Anterior cingulate cortex (tissue), 58 donors: ENCODE data around the gene PRDM16.

Experiments used
- DNase-seq, 58 donors: peaks; one replicate each; lab custom pipeline; 2025; lab: John Stamatoyannopoulos, UW

Gene PRDM16

DNA sequence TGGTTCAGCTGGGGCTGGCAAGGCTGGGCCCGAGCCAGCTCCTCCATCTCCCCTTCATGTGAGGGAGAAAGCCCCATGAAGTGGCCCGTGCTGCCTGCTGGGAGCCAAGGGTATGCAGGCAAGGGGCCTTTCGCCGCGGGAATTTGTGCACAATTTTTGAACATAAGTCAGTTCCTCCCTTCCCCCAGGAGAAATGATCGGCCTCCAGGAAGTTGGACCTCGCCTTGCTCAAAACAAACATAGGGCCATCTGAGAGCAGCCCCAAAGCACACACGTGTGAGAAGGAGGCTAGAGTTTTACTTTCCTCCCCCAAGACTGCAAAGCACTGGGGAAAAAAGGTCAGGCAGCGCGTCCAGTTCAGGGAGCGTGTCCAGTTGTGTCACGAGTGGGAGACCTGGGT, 64.7 kb downstream of the PRDM16 start:
- no peak for DNase-seq

- DNase-seq, result no peak
Measured at GRCh38 chr1:3134381-3135072, 65.5 kb downstream of the PRDM16 start.

DNA sequence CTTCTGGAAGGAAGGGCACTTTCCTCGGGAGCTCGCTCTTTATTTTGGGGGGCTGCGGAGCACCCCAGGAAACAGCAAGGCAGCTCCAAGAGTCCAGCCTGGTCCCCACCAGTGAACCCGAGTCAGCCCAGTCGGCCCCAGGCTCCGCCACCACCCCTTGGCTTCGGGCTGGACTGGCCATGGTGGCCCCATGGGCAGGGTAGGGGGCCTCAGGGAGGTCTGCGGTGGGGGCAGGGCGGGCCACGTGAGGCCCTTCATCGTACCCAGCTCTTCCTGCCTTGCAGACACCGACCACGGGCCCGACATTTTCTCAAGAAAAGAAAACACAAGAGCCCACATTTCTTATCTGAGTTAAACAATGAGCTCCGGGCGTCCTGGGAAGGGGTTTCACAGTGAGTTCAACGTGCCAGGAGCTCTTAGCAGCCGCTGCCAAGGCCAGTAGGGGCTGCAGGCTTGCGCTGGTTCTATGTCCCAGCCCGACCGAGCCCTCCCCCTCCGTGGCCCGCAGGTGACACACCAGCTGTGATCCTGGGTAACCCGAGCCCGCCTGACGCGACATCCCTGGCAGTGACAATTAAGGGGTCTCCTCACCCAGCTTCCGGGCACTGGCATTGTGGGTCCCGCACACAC, 66.2 kb downstream of the PRDM16 start:
- no peak for DNase-seq

GRCh38 chr1:3135744-3136455, 66.9 kb downstream of the PRDM16 start:
- DNase-seq, result no peak

- no peak for DNase-seq
Measured at GRCh38 chr1:3136532-3136931, 67.5 kb downstream of the PRDM16 start.

DNA sequence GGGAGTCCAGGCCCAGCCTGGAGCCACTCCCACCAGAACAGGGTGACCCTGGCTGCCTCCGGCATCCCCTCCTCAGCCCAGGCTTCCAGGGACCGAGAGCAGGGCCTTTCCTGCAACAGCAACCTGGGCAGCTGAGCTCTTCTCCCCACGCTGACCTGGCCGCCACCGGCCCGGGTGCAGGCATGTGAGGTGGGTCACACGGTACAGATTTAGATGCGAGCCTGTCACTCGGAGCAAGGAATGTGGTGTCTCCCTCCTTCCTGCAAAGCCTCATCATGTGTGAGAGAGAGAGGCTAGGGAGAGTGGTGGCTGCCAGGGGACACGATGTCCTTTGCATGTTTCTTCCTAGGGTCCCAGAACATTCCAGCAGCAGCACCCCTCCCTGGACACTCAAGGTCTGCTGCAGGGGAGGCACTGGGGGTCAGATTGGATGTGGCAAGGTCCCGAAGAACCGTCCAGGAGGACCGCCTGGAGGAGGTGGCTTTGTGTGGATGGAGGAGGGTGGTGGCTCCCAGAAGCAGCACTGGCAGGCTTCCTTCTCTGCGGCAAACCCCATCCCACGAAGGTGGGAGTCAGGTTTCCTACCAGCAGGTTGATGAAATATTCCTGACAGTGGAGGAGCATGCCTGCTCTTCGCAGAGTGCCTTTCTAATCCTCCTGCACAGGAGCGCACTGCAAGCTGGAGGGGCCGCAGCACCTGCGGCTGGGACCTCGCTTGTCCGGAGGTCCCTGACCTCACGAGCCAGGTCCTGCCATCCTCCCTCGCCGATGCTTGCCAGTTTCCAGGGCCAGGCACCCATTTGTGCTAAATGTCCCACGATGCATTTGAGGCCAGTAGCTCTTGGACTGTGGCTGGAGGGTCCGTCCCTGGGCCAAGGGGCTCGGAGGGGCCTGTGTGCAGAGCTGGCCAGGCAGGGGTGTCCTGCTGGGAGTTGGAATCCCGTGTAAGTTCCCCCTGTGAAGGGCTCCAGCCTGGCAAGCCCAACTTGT, 68.4 kb downstream of the PRDM16 start:
- no peak for DNase-seq

DNA sequence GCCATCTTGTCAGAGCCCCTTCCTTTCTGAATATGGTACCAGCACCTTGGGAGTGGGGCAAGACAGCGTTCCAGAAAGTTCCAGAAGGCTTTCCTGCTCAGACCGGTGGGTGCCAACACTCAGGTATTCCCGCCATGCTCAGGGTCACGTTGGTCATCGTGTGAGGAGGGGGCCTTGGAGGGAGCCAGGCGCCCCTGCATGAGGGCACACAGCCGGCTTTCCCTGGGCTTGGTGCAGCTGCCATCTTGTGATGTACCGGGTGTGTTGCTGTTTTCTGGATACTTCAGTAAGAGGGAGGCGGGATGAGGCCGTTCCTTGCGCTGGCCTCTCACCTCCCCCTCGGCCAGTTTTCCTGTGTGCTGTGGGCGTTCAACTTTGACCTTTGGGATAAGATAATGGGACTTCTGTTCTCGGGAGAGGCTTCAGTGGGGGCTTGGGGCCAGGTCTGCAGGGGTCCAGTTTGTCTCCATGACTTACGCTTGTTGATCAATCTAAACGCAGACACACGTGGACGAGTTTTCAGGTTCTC, 69.7 kb downstream of the PRDM16 start:
- DNase-seq, result no peak

DNA sequence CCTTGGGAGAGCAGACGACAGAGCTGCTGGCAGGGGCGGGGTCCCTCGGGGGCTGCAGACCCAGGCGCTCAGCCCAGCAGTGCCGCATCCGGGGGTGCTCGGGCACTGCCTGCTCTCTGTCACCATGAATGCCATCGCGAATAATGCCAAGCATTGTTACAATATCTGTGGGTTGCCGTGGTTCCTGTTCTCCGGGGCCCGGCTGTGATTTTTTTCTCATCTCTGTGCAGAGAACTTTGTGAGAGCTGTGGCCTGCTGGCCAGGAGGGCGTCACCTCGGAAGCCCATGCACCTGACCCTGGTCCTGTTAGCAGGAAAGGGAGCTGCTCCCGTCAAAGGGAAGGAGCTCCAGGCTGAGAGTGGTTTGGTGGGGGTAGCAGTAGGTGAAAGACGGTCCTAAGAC, 70.4 kb downstream of the PRDM16 start:
- no peak for DNase-seq

DNA sequence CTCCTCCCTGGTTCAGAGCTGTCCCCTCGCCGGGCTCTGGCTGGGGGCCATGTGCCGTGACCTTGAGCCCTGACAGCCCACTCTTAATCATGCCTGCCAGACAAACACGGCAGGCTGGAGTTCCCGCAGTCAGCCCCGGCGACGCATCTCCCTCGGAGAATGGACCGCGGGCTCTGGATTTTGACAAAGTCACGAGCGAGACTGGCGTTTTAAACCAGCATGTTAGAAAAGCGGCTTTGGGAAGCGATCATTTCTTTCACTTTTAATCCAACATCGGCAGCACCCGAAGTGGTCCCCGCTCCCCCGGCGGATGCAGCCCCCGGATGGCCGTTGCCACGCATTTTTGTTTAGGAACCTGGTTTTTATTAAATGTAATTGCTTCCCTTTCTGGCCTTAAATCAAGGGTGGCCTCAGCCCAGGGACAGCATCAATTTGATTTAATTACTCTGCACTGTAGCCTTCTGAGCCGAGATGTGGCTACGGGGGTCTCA, 70.9 kb downstream of the PRDM16 start:
- DNase-seq, result no peak

DNA sequence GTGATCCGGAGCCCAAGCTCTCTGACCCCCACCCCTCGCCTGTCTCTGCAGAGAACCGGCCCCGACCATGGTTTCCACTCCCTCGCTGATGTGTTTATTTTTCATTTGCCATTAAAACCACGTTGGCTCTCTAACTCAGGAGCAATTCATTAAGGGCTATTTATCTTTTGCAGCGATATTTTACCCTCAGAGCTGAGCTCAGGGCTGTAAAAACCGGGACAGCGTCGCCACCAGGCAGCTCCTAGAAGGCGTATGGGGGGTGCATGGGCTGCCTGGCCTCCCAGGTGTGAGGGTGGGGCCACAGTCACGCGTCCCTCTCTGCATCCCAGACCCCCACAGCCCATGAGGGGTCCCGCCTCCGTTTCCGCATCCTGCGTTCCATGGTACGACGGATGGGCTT, 71.4 kb downstream of the PRDM16 start:
- no peak for DNase-seq

DNA sequence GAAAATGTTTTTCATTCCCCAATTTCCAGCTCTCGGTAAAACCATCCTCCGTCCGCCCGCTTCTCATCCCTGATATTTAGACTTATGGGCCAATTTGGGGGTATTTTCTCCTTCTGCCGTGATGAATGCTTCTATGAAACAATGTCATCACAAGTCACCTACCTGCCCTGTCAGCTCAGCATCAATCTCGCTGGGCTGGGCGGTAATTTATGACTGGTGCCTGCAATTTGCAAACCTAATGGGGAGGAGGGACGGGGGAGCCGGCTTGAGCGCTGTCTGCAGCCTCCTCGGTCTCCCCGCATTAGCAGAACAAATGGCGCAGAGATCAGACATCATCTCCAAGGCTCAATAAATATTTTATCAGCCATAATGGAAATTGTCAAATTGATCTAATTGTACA, 72.1 kb downstream of the PRDM16 start:
- DNase-seq, result no peak

GRCh38 chr1:3141836-3142235, 72.8 kb downstream of the PRDM16 start:
- DNase-seq, result no peak

DNA sequence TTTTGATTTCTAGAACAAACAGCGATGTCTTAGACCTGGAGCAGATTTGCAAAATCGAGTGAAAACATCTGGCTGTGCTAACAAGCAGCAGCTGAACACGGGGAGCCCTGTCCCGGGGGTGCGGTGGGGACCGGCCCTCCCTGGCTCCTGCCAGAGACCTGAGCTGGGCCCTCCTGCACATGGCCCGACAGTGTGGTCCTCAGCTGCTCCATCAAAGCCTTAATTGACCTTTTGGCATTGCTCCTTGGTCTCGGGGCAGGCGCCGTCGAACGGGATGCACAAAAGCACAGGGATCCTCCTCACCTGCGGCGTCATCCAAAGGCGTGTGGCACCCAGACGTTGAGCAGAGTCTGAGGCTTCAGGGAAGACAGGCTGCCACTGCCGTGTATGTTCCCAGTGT, 73.2 kb downstream of the PRDM16 start:
- no peak for DNase-seq

DNA sequence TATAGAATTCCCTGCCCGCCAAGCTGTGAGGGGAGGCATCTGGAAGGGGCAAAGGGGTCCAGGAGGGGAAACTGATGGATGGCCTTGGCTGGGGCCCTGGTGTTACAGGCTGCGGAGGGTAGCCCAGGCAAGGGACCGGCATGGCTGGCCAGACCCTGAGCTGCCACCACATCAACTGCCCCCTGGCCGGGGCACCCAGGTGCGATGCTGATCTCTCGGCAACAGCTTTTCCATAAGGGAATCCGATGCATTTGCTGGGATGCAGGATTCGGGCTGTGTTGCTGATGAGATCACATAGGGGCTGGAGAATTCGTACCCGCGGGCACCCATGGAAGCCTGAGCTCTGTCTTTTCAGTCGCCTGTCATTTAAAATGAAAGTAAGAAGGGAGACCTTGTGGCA, 73.7 kb downstream of the PRDM16 start:
- DNase-seq, result no peak

GRCh38 chr1:3145532-3146325, 76.7 kb downstream of the PRDM16 start:
- no peak for DNase-seq

GRCh38 chr1:3146458-3146857, 77.5 kb downstream of the PRDM16 start:
- no peak for DNase-seq

- no peak for DNase-seq
Measured at GRCh38 chr1:3146907-3147306, 77.9 kb downstream of the PRDM16 start.

GRCh38 chr1:3148171-3148570, 79.2 kb downstream of the PRDM16 start:
- DNase-seq, result no peak

GRCh38 chr1:3149277-3149676, 80.3 kb downstream of the PRDM16 start:
- no peak for DNase-seq
